ENCODE data around the gene TLR9.
A peak's percentile ranks its signal among the peaks of the same experiment; 100 is the strongest.

TLR9 gene

DNA sequence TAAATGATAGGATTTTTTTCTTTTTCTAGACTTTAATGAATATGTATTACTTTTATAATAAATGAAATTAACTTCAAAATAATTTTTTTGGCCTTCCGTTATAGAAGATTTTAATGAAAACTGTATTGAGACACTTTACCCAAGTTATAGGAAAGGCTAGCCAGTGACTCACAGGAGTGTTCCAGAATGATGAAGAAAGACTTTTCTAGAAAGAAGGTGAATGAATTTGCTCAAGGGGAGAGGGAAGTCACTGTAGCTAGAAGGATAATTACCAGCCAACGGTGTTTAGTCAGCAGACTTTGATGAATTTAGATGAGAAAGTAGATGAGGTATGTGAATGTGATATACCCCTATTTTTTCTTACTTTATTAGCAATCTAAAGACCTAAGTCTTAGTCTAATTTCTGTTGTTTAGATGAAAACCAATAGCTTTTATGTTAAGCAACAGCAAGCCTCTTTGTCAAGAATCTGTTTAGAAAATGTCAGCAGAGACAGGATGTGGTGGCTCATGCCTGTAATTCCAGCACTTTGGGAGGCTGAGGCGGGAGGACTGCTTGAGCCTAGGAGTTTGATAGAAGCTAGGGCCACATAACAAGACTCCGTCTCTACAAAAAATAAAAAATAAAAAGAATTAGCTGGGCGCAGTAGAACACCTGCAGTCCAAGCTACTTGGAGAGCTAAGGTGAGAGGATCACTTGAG lies 24.3 kb downstream of the TLR9 start:
- WGBS (ENCODE audit: extremely low coverage, insufficient coverage, low lambda C conversion rate): no CpG with 5 or more reads among the region's 5 CpGs
- H3K56ac ChIP-seq (ENCODE audit: low read length): no peak overlapping the region
- no peaks in the 10 kb centered on the region for H3K27me3 ChIP-seq (ENCODE audit: insufficient read depth, low read length, poor library complexity)

DNA sequence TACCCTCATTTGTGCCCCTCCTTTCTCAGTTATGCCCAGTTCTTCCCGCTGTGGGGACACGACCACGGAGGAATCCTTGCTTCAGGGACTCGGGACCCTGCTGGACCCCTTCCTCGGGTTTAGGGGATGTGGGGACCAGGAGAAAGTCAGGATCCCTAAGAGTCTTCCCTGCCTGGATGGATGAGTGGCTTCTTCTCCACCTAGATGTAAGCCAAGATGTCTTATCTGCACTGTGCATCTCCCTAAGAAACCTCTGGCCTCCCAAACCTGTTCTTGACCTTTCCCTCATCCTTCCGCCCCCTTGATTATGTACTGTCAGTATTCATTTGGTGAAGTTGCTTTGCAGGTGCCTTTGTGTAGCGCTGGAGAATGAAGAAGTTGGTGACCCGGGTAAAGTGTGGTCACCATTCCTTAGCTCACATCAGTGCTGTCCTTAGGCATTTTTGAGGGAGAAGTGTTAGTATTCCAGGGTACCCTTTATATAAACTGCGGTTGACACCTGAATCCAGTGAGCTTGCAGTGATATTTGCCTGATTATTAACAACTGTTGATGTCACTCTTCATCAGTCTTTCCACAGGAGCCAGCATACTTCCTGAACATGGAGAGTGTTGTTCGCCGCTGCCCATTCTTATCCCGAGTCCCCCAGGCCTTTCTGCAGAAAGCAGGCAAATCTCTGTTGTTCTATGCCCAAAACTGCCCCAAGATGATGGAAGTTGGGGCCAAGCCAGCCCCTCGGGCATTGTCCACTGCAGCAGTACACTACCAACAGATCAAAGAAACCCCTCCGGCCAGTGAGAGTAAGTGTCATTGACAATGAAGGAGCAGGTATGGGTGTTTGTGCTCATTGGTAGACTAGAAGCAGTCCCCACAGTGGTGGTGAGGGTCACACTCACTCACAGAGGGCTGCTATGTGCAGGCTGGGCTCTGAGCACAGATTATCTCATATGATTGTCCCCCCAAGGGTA lies 26.5 kb downstream of the TLR9 start:
- Histone ChIP-seq H3K4me1 (ENCODE audit: control insufficient read depth, low read depth, low read length) (no peaks in the 10 kb centered on the region), H2BK5ac (ENCODE audit: low read length) (no peak overlapping the region), H3K18ac (ENCODE audit: low read length) (peak overlapping the region; percentile 51), H3K4me2 (ENCODE audit: low read length) (peak overlapping the region; percentile 45), H2BK15ac (replicated peaks; ENCODE audit: low read depth) (no peak overlapping the region), H3K27me3 (ENCODE audit: insufficient read depth, low read length, poor library complexity) (no peaks in the 10 kb centered on the region), H2BK120ac (ENCODE audit: low read depth, low read length) (no peak overlapping the region), H3K79me2 (ENCODE audit: control insufficient read depth, insufficient read depth, low read length) (peaks cover 3% of the 10 kb centered on the region), H3K36me3 (ENCODE audit: control insufficient read depth, insufficient read depth, low read length) (peaks cover 5% of the 10 kb centered on the region), H2AK5ac (ENCODE audit: low read length) (no peak overlapping the region), H3K4me3 (ENCODE audit: low read length) (peak overlapping the region; percentile 91), H3K56ac (ENCODE audit: low read length) (peak overlapping the region; percentile 98), H4K5ac (ENCODE audit: low read length) (no peak overlapping the region), H3K79me1 (ENCODE audit: low read length) (peaks cover 7% of the 10 kb centered on the region), H3K27ac (ENCODE audit: low read depth, low read length) (no peak overlapping the region), H4K8ac (ENCODE audit: low read depth, low read length) (no peak overlapping the region), H3K4ac (ENCODE audit: low read depth, low read length) (no peak overlapping the region), H3K23ac (ENCODE audit: low read length) (no peak overlapping the region), H3K9ac (ENCODE audit: low read length) (peak overlapping the region; percentile 97)
- no peak for DNase-seq
- no CpG with 5 or more reads among the region's 14 CpGs for WGBS (ENCODE audit: extremely low coverage, insufficient coverage, low lambda C conversion rate)

More for the DNA sequence above, 24.3 kb downstream of the TLR9 start:
- Histone ChIP-seq H3K27ac (ENCODE audit: low read depth, low read length) (no peak overlapping the region), H3K18ac (ENCODE audit: low read length) (no peak overlapping the region), H3K9ac (ENCODE audit: low read length) (no peak overlapping the region), H3K79me1 (ENCODE audit: low read length) (peaks cover 7% of the 10 kb centered on the region), H3K36me3 (ENCODE audit: control insufficient read depth, insufficient read depth, low read length) (peaks cover 14% of the 10 kb centered on the region), H2BK5ac (ENCODE audit: low read length) (no peak overlapping the region), H2BK120ac (ENCODE audit: low read depth, low read length) (no peak overlapping the region), H3K4me2 (ENCODE audit: low read length) (no peak overlapping the region), H4K8ac (ENCODE audit: low read depth, low read length) (no peak overlapping the region), H3K4ac (ENCODE audit: low read depth, low read length) (no peak overlapping the region), H4K5ac (ENCODE audit: low read length) (no peak overlapping the region), H3K79me2 (ENCODE audit: control insufficient read depth, insufficient read depth, low read length) (peaks cover 3% of the 10 kb centered on the region), H2AK5ac (ENCODE audit: low read length) (no peak overlapping the region), H2BK15ac (replicated peaks; ENCODE audit: low read depth) (no peak overlapping the region), H3K4me1 (ENCODE audit: control insufficient read depth, low read depth, low read length) (no peaks in the 10 kb centered on the region), H3K4me3 (ENCODE audit: low read length) (no peak overlapping the region), H3K23ac (ENCODE audit: low read length) (no peak overlapping the region)
- no peak for DNase-seq

DNA sequence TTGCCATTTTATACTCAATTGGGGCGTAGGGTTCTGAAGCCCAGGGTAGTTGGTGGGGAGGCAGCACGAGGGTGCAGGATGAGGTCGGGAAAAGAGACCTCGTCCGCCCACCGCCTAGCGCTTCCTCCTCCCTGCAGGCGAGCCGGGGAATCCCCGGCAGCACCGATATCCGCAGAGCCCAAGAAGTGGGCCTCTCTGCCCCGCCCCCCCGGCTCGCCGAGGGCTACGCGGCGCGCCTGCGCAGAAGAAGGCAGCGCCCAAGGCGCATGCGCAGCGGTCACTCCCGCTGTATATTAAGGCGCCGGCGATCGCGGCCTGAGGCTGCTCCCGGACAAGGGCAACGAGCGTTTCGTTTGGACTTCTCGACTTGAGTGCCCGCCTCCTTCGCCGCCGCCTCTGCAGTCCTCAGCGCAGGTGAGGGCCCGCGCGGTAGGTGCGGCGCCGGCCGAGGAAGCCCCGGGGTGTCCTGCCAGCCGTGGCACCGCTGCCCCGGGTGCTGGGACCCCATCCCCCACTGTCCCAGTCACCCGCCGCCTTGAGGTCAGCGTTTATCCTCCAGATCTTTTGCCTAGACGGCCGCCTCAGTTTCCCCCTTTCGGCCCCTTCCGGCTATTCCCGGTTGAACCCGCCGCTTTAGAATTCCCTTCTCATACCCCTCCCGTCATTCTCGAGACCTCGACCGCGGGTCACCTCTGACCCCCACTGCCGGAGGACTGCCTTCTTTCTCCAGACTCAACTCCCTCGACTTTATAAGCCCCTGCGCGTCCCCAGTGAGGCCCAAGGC lies 27.4 kb downstream of the TLR9 start, which contains the start of gene ALAS1:
Gene ALAS1, plus strand, starts transcription at position 319 of the 784 bp plus-strand sequence. CDS start 1,082 bp downstream, outside the sequence.
- Histone ChIP-seq H2BK5ac (ENCODE audit: low read length) (peak within 1 kb of the TSS; percentile 83), H4K5ac (ENCODE audit: low read length) (peak within 1 kb of the TSS; percentile 59), H3K23ac (ENCODE audit: low read length) (no peak within 1 kb of the TSS), H3K27ac (ENCODE audit: low read depth, low read length) (peak within 1 kb of the TSS; percentile 12), H3K4me1 (ENCODE audit: control insufficient read depth, low read depth, low read length) (no peaks in the 10 kb centered on the region), H2AK5ac (ENCODE audit: low read length) (no peak within 1 kb of the TSS), H3K36me3 (ENCODE audit: control insufficient read depth, insufficient read depth, low read length) (peaks cover 5% of the 10 kb centered on the region), H3K79me1 (ENCODE audit: low read length) (peaks cover 7% of the 10 kb centered on the region), H3K4me3 (ENCODE audit: low read length) (peak within 1 kb of the TSS; percentile 91), H3K4me2 (ENCODE audit: low read length) (peak within 1 kb of the TSS; percentile 85), H3K4ac (ENCODE audit: low read depth, low read length) (peak within 1 kb of the TSS; percentile 39), H4K8ac (ENCODE audit: low read depth, low read length) (peak within 1 kb of the TSS; percentile 78), H3K9ac (ENCODE audit: low read length) (peak within 1 kb of the TSS; percentile 97), H2BK120ac (ENCODE audit: low read depth, low read length) (no peak within 1 kb of the TSS), H2BK15ac (replicated peaks; ENCODE audit: low read depth) (no peak within 1 kb of the TSS), H3K56ac (ENCODE audit: low read length) (peak within 1 kb of the TSS; percentile 98), H3K18ac (ENCODE audit: low read length) (peak within 1 kb of the TSS; percentile 51), H3K79me2 (ENCODE audit: control insufficient read depth, insufficient read depth, low read length) (peaks cover 3% of the 10 kb centered on the region), H3K27me3 (ENCODE audit: insufficient read depth, low read length, poor library complexity) (no peaks in the 10 kb centered on the region)
- WGBS (ENCODE audit: extremely low coverage, insufficient coverage, low lambda C conversion rate): no CpG with 5 or more reads among the region's 71 CpGs
- peak; percentile 94 for DNase-seq

DNA sequence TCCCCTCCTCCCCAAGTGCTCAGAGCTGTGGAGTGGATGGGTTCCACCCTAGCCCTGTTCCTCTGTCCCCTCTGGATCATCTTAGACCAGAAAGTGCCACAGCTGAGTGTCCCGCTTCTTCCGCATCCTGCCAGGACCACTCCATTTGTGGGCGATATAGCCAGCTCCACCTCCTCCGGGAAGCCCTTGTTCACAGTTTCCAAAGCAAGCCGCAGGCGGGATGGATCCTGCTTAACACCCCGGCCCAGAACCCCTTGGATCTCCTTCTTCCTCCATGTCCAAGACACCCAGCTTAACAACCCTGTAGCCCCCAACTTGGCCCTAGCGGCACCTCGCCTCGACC lies 28.0 kb downstream of the TLR9 start:
- H3K18ac ChIP-seq (ENCODE audit: low read length): peak overlapping the region; percentile 6
- H3K27ac ChIP-seq (ENCODE audit: low read depth, low read length): peak overlapping the region; percentile 12
- no peak overlapping the region for H3K4me3 ChIP-seq (ENCODE audit: low read length)
- H3K79me2 ChIP-seq (ENCODE audit: control insufficient read depth, insufficient read depth, low read length): peaks cover 3% of the 10 kb centered on the region
- no peak overlapping the region for H3K23ac ChIP-seq (ENCODE audit: low read length)
- peak overlapping the region; percentile 59 for H4K5ac ChIP-seq (ENCODE audit: low read length)
- H2BK15ac ChIP-seq (replicated peaks; ENCODE audit: low read depth): no peak overlapping the region
- H3K9ac ChIP-seq (ENCODE audit: low read length): peak overlapping the region; percentile 86
- no peak overlapping the region for H2BK120ac ChIP-seq (ENCODE audit: low read depth, low read length)
- peak overlapping the region; percentile 92 for H3K56ac ChIP-seq (ENCODE audit: low read length)
- H3K4me1 ChIP-seq (ENCODE audit: control insufficient read depth, low read depth, low read length): no peaks in the 10 kb centered on the region
- H4K8ac ChIP-seq (ENCODE audit: low read depth, low read length): peak overlapping the region; percentile 78
- no peaks in the 10 kb centered on the region for H3K27me3 ChIP-seq (ENCODE audit: insufficient read depth, low read length, poor library complexity)
- peak overlapping the region; percentile 4 for H3K4ac ChIP-seq (ENCODE audit: low read depth, low read length)
- peak overlapping the region; percentile 83 for H2BK5ac ChIP-seq (ENCODE audit: low read length)
- no peak for DNase-seq
- peak overlapping the region; percentile 85 for H3K4me2 ChIP-seq (ENCODE audit: low read length)
- WGBS (ENCODE audit: extremely low coverage, insufficient coverage, low lambda C conversion rate): no CpG with 5 or more reads among the region's 10 CpGs
- H2AK5ac ChIP-seq (ENCODE audit: low read length): no peak overlapping the region
- peaks cover 3% of the 10 kb centered on the region for H3K36me3 ChIP-seq (ENCODE audit: control insufficient read depth, insufficient read depth, low read length)
- peaks cover 7% of the 10 kb centered on the region for H3K79me1 ChIP-seq (ENCODE audit: low read length)

DNA sequence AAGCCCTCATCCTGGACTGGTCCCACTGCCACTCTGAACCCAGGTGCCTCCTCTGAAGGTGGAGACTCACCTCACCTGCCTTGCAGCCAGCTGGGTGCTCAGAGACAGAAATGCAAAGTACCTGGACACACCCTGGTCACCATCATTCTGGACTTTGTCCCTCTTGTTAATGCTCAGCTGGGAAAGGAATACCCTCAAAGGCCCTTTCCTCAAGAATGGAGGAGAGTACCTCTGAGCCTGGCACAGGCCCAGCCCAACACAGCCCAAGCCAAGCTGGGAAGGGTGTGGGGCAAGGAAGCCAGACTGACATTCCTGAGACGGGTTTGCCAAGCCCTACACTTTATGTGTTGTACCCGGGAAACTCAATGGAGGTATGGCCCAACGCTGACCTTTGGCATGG lies 28.5 kb downstream of the TLR9 start:
- Histone ChIP-seq H4K8ac (ENCODE audit: low read depth, low read length) (no peak overlapping the region), H3K4me3 (ENCODE audit: low read length) (no peak overlapping the region), H3K18ac (ENCODE audit: low read length) (no peak overlapping the region), H2BK15ac (replicated peaks; ENCODE audit: low read depth) (no peak overlapping the region), H3K79me1 (ENCODE audit: low read length) (peaks cover 7% of the 10 kb centered on the region), H3K27ac (ENCODE audit: low read depth, low read length) (no peak overlapping the region), H3K79me2 (ENCODE audit: control insufficient read depth, insufficient read depth, low read length) (peaks cover 3% of the 10 kb centered on the region), H2AK5ac (ENCODE audit: low read length) (no peak overlapping the region), H2BK120ac (ENCODE audit: low read depth, low read length) (no peak overlapping the region), H4K5ac (ENCODE audit: low read length) (no peak overlapping the region), H3K4ac (ENCODE audit: low read depth, low read length) (no peak overlapping the region), H3K36me3 (ENCODE audit: control insufficient read depth, insufficient read depth, low read length) (peaks cover 1% of the 10 kb centered on the region), H3K4me2 (ENCODE audit: low read length) (no peak overlapping the region), H3K9ac (ENCODE audit: low read length) (no peak overlapping the region), H3K4me1 (ENCODE audit: control insufficient read depth, low read depth, low read length) (no peaks in the 10 kb centered on the region), H2BK5ac (ENCODE audit: low read length) (no peak overlapping the region), H3K23ac (ENCODE audit: low read length) (no peak overlapping the region), H3K56ac (ENCODE audit: low read length) (no peak overlapping the region), H3K27me3 (ENCODE audit: insufficient read depth, low read length, poor library complexity) (no peaks in the 10 kb centered on the region)
- WGBS (ENCODE audit: extremely low coverage, insufficient coverage, low lambda C conversion rate): no CpG with 5 or more reads among the region's 3 CpGs
- no peak for DNase-seq

All from mesendoderm (in vitro differentiated cells).